ENCODE results near the gene CADPS2.

DNA sequence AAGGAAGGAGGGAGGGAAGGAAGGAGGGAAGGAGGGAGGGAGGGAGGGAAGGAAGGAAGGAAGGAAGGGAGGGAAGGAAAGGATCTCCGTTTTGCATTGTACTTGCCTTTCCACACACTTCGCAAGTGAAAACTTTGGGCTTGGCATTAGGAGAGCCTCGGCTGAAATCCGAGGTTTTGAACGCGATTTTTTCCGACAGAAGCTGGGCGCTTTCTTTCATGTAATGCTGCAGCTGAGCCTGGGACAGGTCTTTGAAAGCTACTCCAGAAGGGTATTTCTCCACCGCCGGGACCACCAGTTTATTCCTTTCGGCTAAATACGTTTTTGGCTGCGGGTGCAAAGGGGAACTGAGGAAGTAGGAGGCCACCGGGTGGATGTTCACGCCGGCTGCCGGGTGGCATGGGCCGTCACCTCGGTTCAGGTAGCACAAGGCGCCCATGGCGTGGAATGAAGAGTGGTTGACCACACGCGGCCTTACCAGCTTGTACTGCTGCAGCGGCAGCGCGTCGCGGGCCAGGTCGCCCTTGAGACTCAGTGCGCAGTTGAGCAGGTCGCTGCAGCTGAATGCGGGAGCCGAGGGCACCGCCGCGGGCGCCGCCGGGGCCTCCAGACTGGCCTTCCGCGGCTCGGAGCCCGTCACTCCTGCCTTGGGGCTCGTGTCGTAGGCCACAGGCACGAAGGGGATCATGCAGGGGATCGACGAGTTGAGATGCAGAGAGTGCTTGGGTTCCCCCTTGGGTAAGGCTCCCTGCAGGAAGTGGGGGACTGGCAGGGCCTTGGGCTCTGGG lies 582.5 kb downstream of the CADPS2 start:
- TF ChIP-seq POLR2A (IDR thresholded peaks at IDR 0.05): no peak
- TF ChIP-seq, protein P1, sequence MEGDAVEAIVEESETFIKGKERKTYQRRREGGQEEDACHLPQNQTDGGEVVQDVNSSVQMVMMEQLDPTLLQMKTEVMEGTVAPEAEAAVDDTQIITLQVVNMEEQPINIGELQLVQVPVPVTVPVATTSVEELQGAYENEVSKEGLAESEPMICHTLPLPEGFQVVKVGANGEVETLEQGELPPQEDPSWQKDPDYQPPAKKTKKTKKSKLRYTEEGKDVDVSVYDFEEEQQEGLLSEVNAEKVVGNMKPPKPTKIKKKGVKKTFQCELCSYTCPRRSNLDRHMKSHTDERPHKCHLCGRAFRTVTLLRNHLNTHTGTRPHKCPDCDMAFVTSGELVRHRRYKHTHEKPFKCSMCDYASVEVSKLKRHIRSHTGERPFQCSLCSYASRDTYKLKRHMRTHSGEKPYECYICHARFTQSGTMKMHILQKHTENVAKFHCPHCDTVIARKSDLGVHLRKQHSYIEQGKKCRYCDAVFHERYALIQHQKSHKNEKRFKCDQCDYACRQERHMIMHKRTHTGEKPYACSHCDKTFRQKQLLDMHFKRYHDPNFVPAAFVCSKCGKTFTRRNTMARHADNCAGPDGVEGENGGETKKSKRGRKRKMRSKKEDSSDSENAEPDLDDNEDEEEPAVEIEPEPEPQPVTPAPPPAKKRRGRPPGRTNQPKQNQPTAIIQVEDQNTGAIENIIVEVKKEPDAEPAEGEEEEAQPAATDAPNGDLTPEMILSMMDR (IDR thresholded peaks at IDR 0.05 in 4 of 5, conservative IDR thresholded peaks at IDR 0.05 in 1 of 5): no peak
